Uterus (tissue), 2 donors: ENCODE results near the gene CCT3.

ENCODE experiments used
- POLR2A ChIP-seq, 2 donors: fragments of 450-650 bp; IDR thresholded peaks; one replicate each; pipeline ENCODE4 v1.6.1; 2016; ENCODE audit warnings: antibody characterized with exemption in 2 of 2, mild to moderate bottlenecking in 1 of 2, moderate library complexity in 1 of 2
- TF ChIP-seq, protein P1 (sequence below), 4 experiments: fragments of 200-600 bp in 2 of 4; fragments of 450-650 bp in 2 of 4; sonication (generic) in 2 of 4; IDR thresholded peaks; one replicate each; pipeline ENCODE4 v1.5.1; 2016 to 2019; ENCODE audit warnings: antibody characterized with exemption in 4 of 4, mild to moderate bottlenecking in 2 of 4, moderate library complexity in 1 of 4

DNA sequence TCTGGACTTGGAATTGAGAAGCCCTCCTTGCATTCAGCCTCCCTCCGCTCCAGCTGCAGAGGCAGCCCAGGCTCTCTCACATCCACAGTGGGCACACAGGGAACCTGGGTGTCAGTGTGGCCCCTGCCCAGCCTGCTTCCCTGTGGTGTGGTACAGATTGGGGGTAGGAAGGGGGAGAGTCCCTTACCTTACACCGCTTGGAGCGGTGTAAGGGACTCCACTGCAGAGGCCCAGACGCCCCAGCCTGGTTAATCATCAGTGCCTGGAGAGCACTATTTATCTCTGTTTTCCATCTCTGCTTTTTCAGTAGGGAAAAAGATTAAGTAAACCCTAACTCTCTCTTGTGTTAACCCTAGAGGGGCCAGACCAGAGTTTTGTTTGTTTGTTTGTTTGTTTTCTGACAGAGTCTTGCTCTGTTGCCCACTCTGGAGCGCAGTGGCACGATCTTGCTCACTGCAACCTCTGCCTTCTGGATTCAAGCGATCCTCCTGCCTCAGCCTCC, 30.1 kb upstream of the CCT3 start:
- no peak for TF ChIP-seq POLR2A (IDR thresholded peaks at IDR 0.05)
- TF ChIP-seq, protein P1, sequence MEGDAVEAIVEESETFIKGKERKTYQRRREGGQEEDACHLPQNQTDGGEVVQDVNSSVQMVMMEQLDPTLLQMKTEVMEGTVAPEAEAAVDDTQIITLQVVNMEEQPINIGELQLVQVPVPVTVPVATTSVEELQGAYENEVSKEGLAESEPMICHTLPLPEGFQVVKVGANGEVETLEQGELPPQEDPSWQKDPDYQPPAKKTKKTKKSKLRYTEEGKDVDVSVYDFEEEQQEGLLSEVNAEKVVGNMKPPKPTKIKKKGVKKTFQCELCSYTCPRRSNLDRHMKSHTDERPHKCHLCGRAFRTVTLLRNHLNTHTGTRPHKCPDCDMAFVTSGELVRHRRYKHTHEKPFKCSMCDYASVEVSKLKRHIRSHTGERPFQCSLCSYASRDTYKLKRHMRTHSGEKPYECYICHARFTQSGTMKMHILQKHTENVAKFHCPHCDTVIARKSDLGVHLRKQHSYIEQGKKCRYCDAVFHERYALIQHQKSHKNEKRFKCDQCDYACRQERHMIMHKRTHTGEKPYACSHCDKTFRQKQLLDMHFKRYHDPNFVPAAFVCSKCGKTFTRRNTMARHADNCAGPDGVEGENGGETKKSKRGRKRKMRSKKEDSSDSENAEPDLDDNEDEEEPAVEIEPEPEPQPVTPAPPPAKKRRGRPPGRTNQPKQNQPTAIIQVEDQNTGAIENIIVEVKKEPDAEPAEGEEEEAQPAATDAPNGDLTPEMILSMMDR (IDR thresholded peaks at IDR 0.05): no peak
